ENCODE data around the gene PLLP. TPM values are rescaled to one million over a fixed set of nuclear protein-coding genes. Genes with fewer than 3 reads are reported as not detected.

PLLP gene
- total and polyA plus RNA-seq, 2 experiments from 2014 or later = 1.3 to 6.1 TPM

- TF ChIP-seq REST (IDR thresholded peaks at IDR 0.05; ENCODE audit: unreplicated experiment) = no peak
- TF ChIP-seq ETS1 (IDR thresholded peaks at IDR 0.05) = no peak
- no peak for TF ChIP-seq JUNB (IDR thresholded peaks at IDR 0.05; ENCODE audit: unreplicated experiment)
- TF ChIP-seq EZH2 (IDR thresholded peaks at IDR 0.05; ENCODE audit: low read depth, unreplicated experiment) = no peak
- TF ChIP-seq ZNF114 (CRISPR knock-in tag; IDR thresholded peaks at IDR 0.05) = no peak
These were observed 26.9 kb downstream of the PLLP start (continued) for GRCh38 chr16:57257455-57258070.

GRCh38 chr16:57256601-57257395 lies 27.7 kb downstream of the PLLP start:
- H3K27ac Mint-ChIP-seq = no peak overlapping the region
- Histone ChIP-seq H3K79me2 (replicated peaks; ENCODE audit: insufficient read depth) (no peaks in the 10 kb centered on the region), H3F3A (replicated peaks; ENCODE audit: low read depth) (no peaks in the 10 kb centered on the region), H3K4me3 (no peak overlapping the region), H3K27me3 (ENCODE audit: insufficient read depth) (no peaks in the 10 kb centered on the region), H4K20me1 (replicated peaks; ENCODE audit: insufficient read depth) (no peaks in the 10 kb centered on the region), H3K4me2 (no peak overlapping the region), H3K9me2 (ENCODE audit: insufficient read depth) (no peaks in the 10 kb centered on the region), H2AFZ (no peak overlapping the region), H3K4me1 (ENCODE audit: insufficient read depth) (peaks cover 7% of the 10 kb centered on the region), H3K36me3 (ENCODE audit: insufficient read depth) (no peaks in the 10 kb centered on the region; the same call in 1 of the 2 replicates), H3K27ac (ENCODE audit: low read depth) (no peak overlapping the region)
- ATAC-seq = no peak
- no peak for DNase-seq (ENCODE audit: low spot score)
- H3K4me3 Mint-ChIP-seq = no peak overlapping the region
- peaks cover 13% of the 10 kb centered on the region for H3K4me1 Mint-ChIP-seq
- H3K27me3 Mint-ChIP-seq (ENCODE audit: insufficient read depth, low read depth, poor library complexity) = peaks cover 6% of the 10 kb centered on the region
- H3K9me3 Mint-ChIP-seq = 0 out of 3 replicates have a peak, but pooled peaks cover 5% of the 10 kb centered on the region
- peaks cover 13% of the 10 kb centered on the region for H3K36me3 Mint-ChIP-seq (ENCODE audit: low read depth)
- TF ChIP-seq CTCF (conservative IDR thresholded peaks at IDR 0.05; ENCODE audit: low read depth in 2 of 2) = no peak
- TF ChIP-seq JUNB (IDR thresholded peaks at IDR 0.05; ENCODE audit: unreplicated experiment) = no peak
- TF ChIP-seq NANOG (IDR thresholded peaks at IDR 0.05; ENCODE audit: borderline replicate concordance) = no peak
- TF ChIP-seq STAT1 (IDR thresholded peaks at IDR 0.05; ENCODE audit: unreplicated experiment) = no peak
- TF ChIP-seq REST (IDR thresholded peaks at IDR 0.05; ENCODE audit: unreplicated experiment) = no peak
- TF ChIP-seq ZNF331 (CRISPR knock-in tag; IDR thresholded peaks at IDR 0.05; ENCODE audit: low read depth) = no peak
- no peak for TF ChIP-seq ETS1 (IDR thresholded peaks at IDR 0.05)
- no peak for TF ChIP-seq EZH2phosphoT487 (IDR thresholded peaks at IDR 0.05; ENCODE audit: unreplicated experiment)
- no peak for TF ChIP-seq EZH2 (IDR thresholded peaks at IDR 0.05; ENCODE audit: low read depth, unreplicated experiment)

Measured in GM23338 (cell line).